HepG2 (cell line): ENCODE measurements around the gene CDHR3. TPM values are rescaled to one million over a fixed set of nuclear protein-coding genes. Genes with fewer than 3 reads are reported as not detected.

Experiments
- ADNP ChIP-seq: sonication (generic); formaldehyde crosslinking; IDR thresholded peaks from 2 replicates; pipeline ENCODE4 v1.4.0; 2020; ENCODE audit warnings: missing genetic modification reagents
- CREB1 ChIP-seq, 2 experiments: fragments of 450-650 bp in 1 of 2; IDR thresholded peaks; 2 replicates each; pipeline ENCODE4 v1.6.1; 2016 to 2017; ENCODE audit warnings: control low read depth in 1 of 2, mild to moderate bottlenecking in 1 of 2, missing compliant biosample characterization in 1 of 2, missing genetic modification characterization in 1 of 2
- EEA1 ChIP-seq: sonication (generic); formaldehyde crosslinking; IDR thresholded peaks from 2 replicates; pipeline ENCODE4 v1.5.1; 2020; ENCODE audit warnings: mild to moderate bottlenecking, missing genetic modification reagents, borderline replicate concordance
- GABPA ChIP-seq, 2 experiments: IDR thresholded peaks; 2 replicates each; pipeline ENCODE4 v1.6.1; 2011 to 2016; ENCODE audit warnings: low read depth in 2 of 2, low read length in 1 of 2, missing biosample characterization in 1 of 2, missing genetic modification characterization in 1 of 2
- GFI1 ChIP-seq: sonication (generic); formaldehyde crosslinking; IDR thresholded peaks from 2 replicates; pipeline ENCODE4 v1.5.0; 2020; ENCODE audit warnings: missing genetic modification reagents, mild to moderate bottlenecking, borderline replicate concordance
- GTF3A ChIP-seq: sonication (generic); formaldehyde crosslinking; conservative IDR thresholded peaks from 2 replicates; pipeline ENCODE4 v1.4.0; 2020; ENCODE audit warnings: mild to moderate bottlenecking, missing genetic modification reagents
- HOXA7 ChIP-seq: sonication (generic); formaldehyde crosslinking; IDR thresholded peaks from 2 replicates; pipeline ENCODE4 v1.8.1; 2022; ENCODE audit warnings: mild to moderate bottlenecking, missing genetic modification reagents, moderate library complexity
- KDM1A ChIP-seq: IDR thresholded peaks from 2 replicates; pipeline ENCODE4 v1.6.1; 2016; ENCODE audit warnings: missing compliant biosample characterization
- MEIS2 ChIP-seq: sonication (generic); formaldehyde crosslinking; IDR thresholded peaks from 2 replicates; pipeline ENCODE4 v1.9.0; 2021; ENCODE audit warnings: mild to moderate bottlenecking, missing genetic modification reagents
- NAIF1 ChIP-seq: sonication (generic); formaldehyde crosslinking; IDR thresholded peaks from 2 replicates; pipeline ENCODE4 v1.5.0; 2020; ENCODE audit warnings: mild to moderate bottlenecking, missing genetic modification reagents, borderline replicate concordance
- PRDM4 ChIP-seq: sonication (generic); formaldehyde crosslinking; IDR thresholded peaks from 2 replicates; pipeline ENCODE4 v1.9.0; 2021; ENCODE audit warnings: missing genetic modification reagents, borderline replicate concordance
- RBFOX2 ChIP-seq: fragments of 200-400 bp; formaldehyde crosslinking; IDR thresholded peaks from 2 replicates; pipeline ENCODE4 v1.6.1; 2017; ENCODE audit warnings: low read depth, mild to moderate bottlenecking, low read length
- SATB2 ChIP-seq: sonication (generic); formaldehyde crosslinking; IDR thresholded peaks from 2 replicates; pipeline ENCODE4 v1.5.0; 2020; ENCODE audit warnings: missing genetic modification reagents
- SIN3A ChIP-seq: IDR thresholded peaks from 2 replicates; pipeline ENCODE4 v1.6.1; 2011; ENCODE audit warnings: low read depth, mild to moderate bottlenecking, control low read depth, low read length, borderline replicate concordance
- SMAD1 ChIP-seq: sonication (generic); formaldehyde crosslinking; IDR thresholded peaks from 2 replicates; pipeline ENCODE4 v1.4.0; 2020; ENCODE audit warnings: missing genetic modification reagents, low read depth, mild to moderate bottlenecking, borderline replicate concordance
- THRA ChIP-seq: sonication (generic); formaldehyde crosslinking; IDR thresholded peaks from 2 replicates; pipeline ENCODE4 v1.4.0; 2020; ENCODE audit warnings: missing genetic modification reagents, borderline replicate concordance
- ZNF337 ChIP-seq: sonication (generic); formaldehyde crosslinking; IDR thresholded peaks from 2 replicates; pipeline ENCODE4 v1.5.1; 2020; ENCODE audit warnings: missing genetic modification reagents, low read depth, mild to moderate bottlenecking, borderline replicate concordance
- ZNF549 ChIP-seq: sonication (generic); formaldehyde crosslinking; IDR thresholded peaks from 2 replicates; pipeline ENCODE4 v1.5.0; 2020; ENCODE audit warnings: missing genetic modification reagents
- ZNF629 ChIP-seq: sonication (generic); formaldehyde crosslinking; conservative IDR thresholded peaks from 2 replicates; pipeline ENCODE4 v1.5.0; 2020; ENCODE audit warnings: missing genetic modification reagents
- polyA plus RNA-seq, 8 experiments: library from polyadenylated mRNA; depleted of rRNA in 3 of 8; stranded (reverse) in 7 of 8; unstranded in 1 of 8; fragments of >200 nt; fragmentation: Illumina TruSeq in 4 of 8; extraction: Trizol in 4 of 8; gene quantifications; 2 replicates each; pipeline versions ENCODE4 v1.2.1 to v1.2.3, GENCODE V29; 2011 to 2016; ENCODE audit warnings: low read depth in 4 of 8, missing spikeins in 1 of 8, mixed read lengths in 1 of 8; ENCODE audit not compliant: insufficient read depth in 1 of 8
- total RNA-seq, 5 experiments: library from RNA; depleted of rRNA; stranded (reverse); fragments of >200 nt; fragmentation: Illumina TruSeq; extraction: Trizol; gene quantifications; 2 replicates each; pipeline ENCODE4 v1.2.3, GENCODE V29; 2016; ENCODE audit warnings: low read depth in 1 of 5
- TF ChIP-seq, protein P1 (sequence below): IDR thresholded peaks from 2 replicates; pipeline ENCODE4 v1.4.0; 2020; ENCODE audit warnings: mild to moderate bottlenecking, missing genetic modification reagents
- TF ChIP-seq, protein P2 (sequence below): IDR thresholded peaks from 2 replicates; pipeline ENCODE4 v1.6.1; 2016; ENCODE audit warnings: control low read depth

The CDHR3 gene
- total and polyA plus RNA-seq, 2 of the 13 experiments (the other 11 are each of a cell fraction or from before 2014, with no cell fraction given), result 6.5 to 11.8 TPM

- no peak; the same call in 1 of the 2 replicates for TF ChIP-seq THRA
- no peak for TF ChIP-seq HOXA7 (CRISPR knock-in tag)
- TF ChIP-seq GABPA (IDR thresholded peaks at IDR 0.05; ENCODE audit: low read depth, low read length), result no peak
- no peak for TF ChIP-seq GABPA (CRISPR knock-in tag; IDR thresholded peaks at IDR 0.05; ENCODE audit: low read depth)
- TF ChIP-seq PRDM4, result no peak
- TF ChIP-seq ADNP, result no peak
- no peak for TF ChIP-seq NAIF1 (CRISPR knock-in tag)
- no peak for TF ChIP-seq ZNF337 (CRISPR knock-in tag)
- TF ChIP-seq KDM1A (CRISPR knock-in tag), result no peak
- no peak for TF ChIP-seq SMAD1 (CRISPR knock-in tag)
- TF ChIP-seq, protein P1, sequence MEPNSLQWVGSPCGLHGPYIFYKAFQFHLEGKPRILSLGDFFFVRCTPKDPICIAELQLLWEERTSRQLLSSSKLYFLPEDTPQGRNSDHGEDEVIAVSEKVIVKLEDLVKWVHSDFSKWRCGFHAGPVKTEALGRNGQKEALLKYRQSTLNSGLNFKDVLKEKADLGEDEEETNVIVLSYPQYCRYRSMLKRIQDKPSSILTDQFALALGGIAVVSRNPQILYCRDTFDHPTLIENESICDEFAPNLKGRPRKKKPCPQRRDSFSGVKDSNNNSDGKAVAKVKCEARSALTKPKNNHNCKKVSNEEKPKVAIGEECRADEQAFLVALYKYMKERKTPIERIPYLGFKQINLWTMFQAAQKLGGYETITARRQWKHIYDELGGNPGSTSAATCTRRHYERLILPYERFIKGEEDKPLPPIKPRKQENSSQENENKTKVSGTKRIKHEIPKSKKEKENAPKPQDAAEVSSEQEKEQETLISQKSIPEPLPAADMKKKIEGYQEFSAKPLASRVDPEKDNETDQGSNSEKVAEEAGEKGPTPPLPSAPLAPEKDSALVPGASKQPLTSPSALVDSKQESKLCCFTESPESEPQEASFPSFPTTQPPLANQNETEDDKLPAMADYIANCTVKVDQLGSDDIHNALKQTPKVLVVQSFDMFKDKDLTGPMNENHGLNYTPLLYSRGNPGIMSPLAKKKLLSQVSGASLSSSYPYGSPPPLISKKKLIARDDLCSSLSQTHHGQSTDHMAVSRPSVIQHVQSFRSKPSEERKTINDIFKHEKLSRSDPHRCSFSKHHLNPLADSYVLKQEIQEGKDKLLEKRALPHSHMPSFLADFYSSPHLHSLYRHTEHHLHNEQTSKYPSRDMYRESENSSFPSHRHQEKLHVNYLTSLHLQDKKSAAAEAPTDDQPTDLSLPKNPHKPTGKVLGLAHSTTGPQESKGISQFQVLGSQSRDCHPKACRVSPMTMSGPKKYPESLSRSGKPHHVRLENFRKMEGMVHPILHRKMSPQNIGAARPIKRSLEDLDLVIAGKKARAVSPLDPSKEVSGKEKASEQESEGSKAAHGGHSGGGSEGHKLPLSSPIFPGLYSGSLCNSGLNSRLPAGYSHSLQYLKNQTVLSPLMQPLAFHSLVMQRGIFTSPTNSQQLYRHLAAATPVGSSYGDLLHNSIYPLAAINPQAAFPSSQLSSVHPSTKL (CRISPR knock-in tag), result peak; percentile 80
- TF ChIP-seq MEIS2 (CRISPR knock-in tag), result peak; percentile 93
- no peak for TF ChIP-seq RBFOX2
- no peak for TF ChIP-seq SATB2 (CRISPR knock-in tag)
- TF ChIP-seq ZNF549, result no peak
- TF ChIP-seq SIN3A, result no peak
- TF ChIP-seq, protein P2, sequence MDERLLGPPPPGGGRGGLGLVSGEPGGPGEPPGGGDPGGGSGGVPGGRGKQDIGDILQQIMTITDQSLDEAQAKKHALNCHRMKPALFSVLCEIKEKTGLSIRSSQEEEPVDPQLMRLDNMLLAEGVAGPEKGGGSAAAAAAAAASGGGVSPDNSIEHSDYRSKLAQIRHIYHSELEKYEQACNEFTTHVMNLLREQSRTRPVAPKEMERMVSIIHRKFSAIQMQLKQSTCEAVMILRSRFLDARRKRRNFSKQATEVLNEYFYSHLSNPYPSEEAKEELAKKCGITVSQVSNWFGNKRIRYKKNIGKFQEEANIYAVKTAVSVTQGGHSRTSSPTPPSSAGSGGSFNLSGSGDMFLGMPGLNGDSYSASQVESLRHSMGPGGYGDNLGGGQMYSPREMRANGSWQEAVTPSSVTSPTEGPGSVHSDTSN, result peak; percentile 36; the same call in 1 of the 2 replicates
- peak; percentile 79 for TF ChIP-seq ZNF629
- no peak for TF ChIP-seq CREB1 (IDR thresholded peaks at IDR 0.05)
- TF ChIP-seq CREB1 (CRISPR knock-in tag; IDR thresholded peaks at IDR 0.05), result 0 out of 2 replicates have a peak, but pooled peaks have one; percentile 33
- TF ChIP-seq EEA1, result no peak
- no peak for TF ChIP-seq GTF3A (CRISPR knock-in tag)
- no peak; the same call in 1 of the 2 replicates for TF ChIP-seq GFI1 (CRISPR knock-in tag)
Observed at GRCh38 chr7:106071999-106072714, 109.1 kb downstream of the CDHR3 start (continued).
